Karpas-422 (cell line): ENCODE data around the gene EHBP1. TPM values are rescaled to one million over a fixed set of nuclear protein-coding genes. Genes with fewer than 3 reads are reported as not detected.
"Not testable (repeated sequence)": the region's sequence is repeated elsewhere in the genome, so short reads cannot be mapped to it uniquely, and the experiment has no call there.

Experiments
- DNase-seq: peaks from one replicate; pipeline ENCODE4 v3.0.0-alpha.2; 2015
- H2AFZ ChIP-seq: fragments of 200-600 bp; sonication (generic); 2 replicates; pipeline ENCODE4 v1.6.1; 2014; ENCODE audit warnings: antibody characterized with exemption, low read length, mixed read lengths
- H3K27ac ChIP-seq: fragments of 200-600 bp; sonication (generic); 2 replicates; pipeline ENCODE4 v1.5.1; 2014; ENCODE audit warnings: mild to moderate bottlenecking, low read length, moderate library complexity
- H3K27me3 ChIP-seq: fragments of 200-600 bp; sonication (generic); 2 replicates; pipeline ENCODE4 v1.6.1; 2014; ENCODE audit warnings: low read length, mixed read lengths
- H3K36me3 ChIP-seq: fragments of 200-600 bp; sonication (generic); 2 replicates; pipeline ENCODE4 v1.6.1; 2014; ENCODE audit warnings: low read length, mixed read lengths; ENCODE audit not compliant: insufficient read depth
- H3K4me1 ChIP-seq: fragments of 200-600 bp; sonication (generic); 2 replicates; pipeline ENCODE4 v1.6.1; 2014; ENCODE audit warnings: mild to moderate bottlenecking, low read length, mixed read lengths
- H3K4me2 ChIP-seq: fragments of 200-600 bp; sonication (generic); 2 replicates; pipeline ENCODE4 v1.6.1; 2014; ENCODE audit warnings: low read length, low read depth, mild to moderate bottlenecking; ENCODE audit not compliant: poor library complexity, severe bottlenecking
- H3K4me3 ChIP-seq: fragments of 200-600 bp; sonication (generic); 2 replicates; pipeline ENCODE4 v1.5.1; 2014; ENCODE audit warnings: mild to moderate bottlenecking, antibody characterized with exemption, low read length, mixed read lengths
- H3K79me2 ChIP-seq: fragments of 200-600 bp; sonication (generic); 2 replicates; pipeline ENCODE4 v1.6.1; 2014; ENCODE audit warnings: mild to moderate bottlenecking, low read length, mixed read lengths
- H3K9ac ChIP-seq: fragments of 200-600 bp; sonication (generic); 2 replicates; pipeline ENCODE4 v1.6.0; 2014; ENCODE audit warnings: low read length
- H3K9me2 ChIP-seq: fragments of 200-600 bp; sonication (generic), shearing (Covaris generic); replicated peaks from 2 replicates; pipeline ENCODE4 v1.6.0; 2014; ENCODE audit warnings: mild to moderate bottlenecking, low read length, moderate library complexity; ENCODE audit not compliant: insufficient read depth
- H3K9me3 ChIP-seq: fragments of 300-700, 200-600 bp; sonication (generic); 2 replicates; pipeline ENCODE4 v1.6.1; 2014; ENCODE audit warnings: low read length, mixed read lengths
- H4K20me1 ChIP-seq: fragments of 200-600 bp; sonication (generic); 2 replicates; pipeline ENCODE4 v1.6.1; 2014; ENCODE audit warnings: mild to moderate bottlenecking, antibody characterized with exemption, low read length, low read depth; ENCODE audit not compliant: insufficient read depth
- total RNA-seq: library from RNA; depleted of rRNA; stranded (reverse); fragments of >200 nt; shearing (Covaris generic); gene quantifications from 2 replicates; pipeline ENCODE4 v1.2.3, GENCODE V29; 2014; ENCODE audit warnings: low replicate concordance

EHBP1 gene
- total RNA-seq, 1 experiment from 2014 or later, result 32.2 TPM

GRCh38 chr2:62708751-62709150 lies 3.2 kb downstream of the EHBP1 start:
- Histone ChIP-seq H2AFZ (no peak overlapping the region), H3K9me3 (no peaks in the 10 kb centered on the region; the same call in 1 of the 2 replicates), H3K4me1 (peaks cover 36% of the 10 kb centered on the region), H3K4me2 (peak overlapping the region; percentile 81), H3K27me3 (no peaks in the 10 kb centered on the region), H3K9ac (no peak overlapping the region), H3K4me3 (peak overlapping the region; percentile 2; the same call in 1 of the 2 replicates), H4K20me1 (no peaks in the 10 kb centered on the region), H3K9me2 (no peaks in the 10 kb centered on the region), H3K27ac (no peak overlapping the region), H3K79me2 (peaks cover 76% of the 10 kb centered on the region), H3K36me3 (peaks cover 48% of the 10 kb centered on the region)
- no peak for DNase-seq

- no peak overlapping the region for H3K4me3 ChIP-seq
- H3K79me2 ChIP-seq, result peaks cover 93% of the 10 kb centered on the region
- peaks cover 17% of the 10 kb centered on the region for H3K4me1 ChIP-seq
- H3K36me3 ChIP-seq, result peaks cover 64% of the 10 kb centered on the region
- H2AFZ ChIP-seq, result no peak overlapping the region
- no peaks in the 10 kb centered on the region for H3K27me3 ChIP-seq
- no peak overlapping the region for H3K4me2 ChIP-seq
- no peak overlapping the region for H3K27ac ChIP-seq
- DNase-seq, result no peak
- no peaks in the 10 kb centered on the region for H4K20me1 ChIP-seq
- no peaks in the 10 kb centered on the region for H3K9me2 ChIP-seq
- no peak overlapping the region for H3K9ac ChIP-seq
- no peaks in the 10 kb centered on the region; the same call in 1 of the 2 replicates for H3K9me3 ChIP-seq
These were observed 6.5 kb downstream of the EHBP1 start for GRCh38 chr2:62711832-62712494.

- not testable (repeated sequence) for H3K27me3 ChIP-seq, H3K27ac ChIP-seq, DNase-seq, H4K20me1 ChIP-seq, H3K9me3 ChIP-seq, H3K9ac ChIP-seq, H3K9me2 ChIP-seq, H3K4me2 ChIP-seq, H3K4me1 ChIP-seq, H3K4me3 ChIP-seq, H2AFZ ChIP-seq
- H3K79me2 ChIP-seq, result peaks cover 92% of the 10 kb centered on the region
- peaks cover 60% of the 10 kb centered on the region for H3K36me3 ChIP-seq
These were observed 7.7 kb downstream of the EHBP1 start for GRCh38 chr2:62713196-62713595.

- H3K9me2 ChIP-seq, result no peaks in the 10 kb centered on the region; the same call in 1 of the 2 replicates
- H3K4me3 ChIP-seq, result no peak overlapping the region
- H3K79me2 ChIP-seq, result peaks cover 92% of the 10 kb centered on the region
- H3K27ac ChIP-seq, result no peak overlapping the region
- H3K4me2 ChIP-seq, result no peak overlapping the region
- H3K9me3 ChIP-seq, result no peaks in the 10 kb centered on the region; the same call in 1 of the 2 replicates
- DNase-seq, result no peak
- no peak overlapping the region for H3K9ac ChIP-seq
- H3K4me1 ChIP-seq, result peaks cover 2% of the 10 kb centered on the region; the same call in 1 of the 2 replicates
- no peaks in the 10 kb centered on the region for H4K20me1 ChIP-seq
- no peak overlapping the region for H2AFZ ChIP-seq
- no peaks in the 10 kb centered on the region for H3K27me3 ChIP-seq
- H3K36me3 ChIP-seq, result peaks cover 58% of the 10 kb centered on the region
These were observed 8.3 kb downstream of the EHBP1 start for GRCh38 chr2:62713837-62714236.

GRCh38 chr2:62716768-62717167 lies 11.3 kb downstream of the EHBP1 start:
- no peak overlapping the region for H3K4me3 ChIP-seq
- H3K27ac ChIP-seq, result no peak overlapping the region
- peaks cover 95% of the 10 kb centered on the region for H3K79me2 ChIP-seq
- H3K36me3 ChIP-seq, result peaks cover 37% of the 10 kb centered on the region
- peaks cover 9% of the 10 kb centered on the region for H3K4me1 ChIP-seq
- no peak overlapping the region for H3K9ac ChIP-seq
- H2AFZ ChIP-seq, result no peak overlapping the region
- H3K9me3 ChIP-seq, result no peaks in the 10 kb centered on the region
- no peak for DNase-seq
- H3K27me3 ChIP-seq, result no peaks in the 10 kb centered on the region
- H3K4me2 ChIP-seq, result no peak overlapping the region
- no peaks in the 10 kb centered on the region; the same call in 1 of the 2 replicates for H3K9me2 ChIP-seq
- H4K20me1 ChIP-seq, result no peaks in the 10 kb centered on the region

GRCh38 chr2:62717503-62718081 lies 12.1 kb downstream of the EHBP1 start:
- Histone ChIP-seq H3K27me3 (no peaks in the 10 kb centered on the region), H3K4me1 (peaks cover 9% of the 10 kb centered on the region), H3K4me3 (no peak overlapping the region), H3K9me3 (no peaks in the 10 kb centered on the region), H3K36me3 (peaks cover 30% of the 10 kb centered on the region), H3K79me2 (peaks cover 95% of the 10 kb centered on the region), H3K4me2 (no peak overlapping the region), H3K9ac (no peak overlapping the region), H2AFZ (no peak overlapping the region), H3K27ac (no peak overlapping the region), H3K9me2 (no peaks in the 10 kb centered on the region; the same call in 1 of the 2 replicates), H4K20me1 (no peaks in the 10 kb centered on the region)
- DNase-seq, result no peak

GRCh38 chr2:62718225-62718822 lies 12.8 kb downstream of the EHBP1 start:
- peaks cover 30% of the 10 kb centered on the region for H3K36me3 ChIP-seq
- no peaks in the 10 kb centered on the region for H3K27me3 ChIP-seq
- H3K9me2 ChIP-seq, result no peaks in the 10 kb centered on the region; the same call in 1 of the 2 replicates
- no peak overlapping the region for H3K27ac ChIP-seq
- H3K79me2 ChIP-seq, result peaks cover 96% of the 10 kb centered on the region
- no peak overlapping the region for H3K4me3 ChIP-seq
- peaks cover 9% of the 10 kb centered on the region for H3K4me1 ChIP-seq
- no peaks in the 10 kb centered on the region for H3K9me3 ChIP-seq
- H4K20me1 ChIP-seq, result no peaks in the 10 kb centered on the region
- no peak overlapping the region for H3K9ac ChIP-seq
- no peak overlapping the region for H2AFZ ChIP-seq
- DNase-seq, result no peak
- no peak overlapping the region for H3K4me2 ChIP-seq

GRCh38 chr2:62719757-62720156 lies 14.2 kb downstream of the EHBP1 start:
- Histone ChIP-seq H3K4me1 (peaks cover 14% of the 10 kb centered on the region), H3K79me2 (peaks cover 96% of the 10 kb centered on the region), H3K36me3 (peaks cover 30% of the 10 kb centered on the region), H2AFZ (no peak overlapping the region), H3K9me2 (no peaks in the 10 kb centered on the region; the same call in 1 of the 2 replicates), H3K4me2 (no peak overlapping the region), H3K4me3 (no peak overlapping the region), H3K27ac (no peak overlapping the region), H3K9me3 (no peaks in the 10 kb centered on the region), H4K20me1 (no peaks in the 10 kb centered on the region), H3K27me3 (no peaks in the 10 kb centered on the region), H3K9ac (no peak overlapping the region)
- no peak for DNase-seq
